Left forelimb (tissue), 1 donor: ENCODE measurements around the gene TANGO2.

ENCODE experiments used
- DNase-seq: peaks from one replicate; pipeline ENCODE4 v3.0.0-alpha.2; 2018; ENCODE audit warnings: low spot score

The TANGO2 gene

GRCh38 chr22:20020533-20021195, at the start of gene TANGO2:
TSS of gene TANGO2 (plus strand) at chr22:20021110. CDS start at chr22:20036799, 15,689 bp downstream.
- peak; percentile 94 for DNase-seq

DNA sequence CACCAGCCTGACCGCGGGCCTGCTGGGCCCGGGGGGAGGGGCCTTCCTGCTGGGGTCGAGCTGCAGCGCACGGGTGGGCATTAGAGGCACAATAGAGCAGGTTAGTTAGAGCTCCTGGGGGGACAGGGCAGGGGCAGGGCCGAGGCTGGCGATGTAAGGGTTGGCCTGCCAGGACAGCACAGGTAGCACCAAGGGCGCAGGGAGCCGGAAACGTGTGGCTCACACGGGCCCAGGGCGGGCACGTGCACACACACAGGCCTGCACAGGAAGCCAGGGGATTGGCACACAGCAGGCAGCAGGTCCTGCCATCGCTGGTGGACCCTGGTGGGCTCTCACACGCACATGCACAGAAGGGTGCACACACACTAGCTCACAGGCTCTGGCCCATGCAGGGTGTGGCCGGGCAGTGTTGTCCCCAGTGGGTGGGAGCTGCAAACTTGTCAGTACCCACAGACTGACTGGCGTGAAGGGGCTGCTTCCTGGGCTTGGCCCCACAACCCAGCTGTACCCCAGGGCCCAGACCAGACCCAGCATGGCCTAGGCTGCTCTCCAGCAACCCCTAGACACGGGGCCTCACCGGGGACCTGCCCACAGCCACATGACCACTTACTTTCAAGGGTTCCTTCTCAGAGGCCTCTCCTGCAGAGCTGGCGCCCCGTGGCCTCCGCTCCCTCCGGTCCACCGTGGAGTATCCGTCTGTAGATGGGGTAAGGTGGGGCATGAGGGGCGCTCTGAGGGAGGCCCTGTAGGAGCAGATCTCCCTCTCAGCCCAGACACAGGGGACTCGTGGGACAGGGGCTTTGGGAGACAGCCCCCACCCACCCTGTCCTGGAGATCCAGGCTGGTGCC, 49.4 kb upstream of the TANGO2 start:
- no peak for DNase-seq

GRCh38 chr22:19972251-19972650, 48.7 kb upstream of the TANGO2 start:
- no peak for DNase-seq

DNA sequence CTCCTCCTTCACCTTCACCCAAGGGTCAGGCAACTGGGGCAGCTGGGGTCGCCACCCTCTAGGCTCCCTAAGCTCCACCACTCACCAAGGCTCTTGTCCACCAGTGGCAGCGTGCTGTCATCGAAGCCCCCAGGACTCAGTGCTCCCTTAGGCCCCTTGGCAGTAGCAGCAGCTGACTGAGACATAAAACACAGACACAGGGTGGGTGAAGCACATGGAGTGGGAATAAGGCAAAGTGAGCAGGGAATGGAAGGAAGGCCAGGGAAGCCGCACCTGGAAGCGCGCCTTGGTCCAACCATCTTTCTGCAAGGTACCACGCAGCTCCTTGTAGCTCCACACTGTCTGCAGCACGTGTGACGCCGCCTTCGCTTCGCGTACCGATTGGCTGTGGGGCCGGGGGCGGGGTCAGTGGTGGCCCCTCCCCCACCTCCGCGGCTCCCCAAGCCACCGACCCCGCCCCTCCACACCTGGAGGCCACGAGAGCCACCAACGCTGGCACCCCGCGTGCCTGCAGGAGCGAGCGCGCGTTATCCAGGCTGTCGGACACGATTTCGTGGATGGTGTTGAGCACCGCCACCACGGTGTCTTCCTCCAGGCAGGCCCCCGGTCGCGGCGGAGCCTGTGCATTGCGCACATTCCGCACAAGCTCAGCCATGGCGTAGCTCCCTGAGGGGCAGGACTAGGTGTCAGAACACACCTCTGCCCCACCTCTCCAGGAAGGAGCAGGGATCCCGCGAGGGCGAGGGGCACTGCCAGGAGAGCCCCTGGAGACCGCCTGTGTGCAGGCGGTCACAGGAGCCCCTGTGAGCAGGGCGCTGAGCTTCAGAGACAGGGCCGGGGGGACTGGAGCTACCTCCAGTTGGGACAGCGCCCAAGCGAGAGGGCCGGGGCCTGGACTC, 48.0 kb upstream of the TANGO2 start:
- DNase-seq, result no peak

GRCh38 chr22:19973551-19974267, 47.2 kb upstream of the TANGO2 start:
- no peak for DNase-seq

DNA sequence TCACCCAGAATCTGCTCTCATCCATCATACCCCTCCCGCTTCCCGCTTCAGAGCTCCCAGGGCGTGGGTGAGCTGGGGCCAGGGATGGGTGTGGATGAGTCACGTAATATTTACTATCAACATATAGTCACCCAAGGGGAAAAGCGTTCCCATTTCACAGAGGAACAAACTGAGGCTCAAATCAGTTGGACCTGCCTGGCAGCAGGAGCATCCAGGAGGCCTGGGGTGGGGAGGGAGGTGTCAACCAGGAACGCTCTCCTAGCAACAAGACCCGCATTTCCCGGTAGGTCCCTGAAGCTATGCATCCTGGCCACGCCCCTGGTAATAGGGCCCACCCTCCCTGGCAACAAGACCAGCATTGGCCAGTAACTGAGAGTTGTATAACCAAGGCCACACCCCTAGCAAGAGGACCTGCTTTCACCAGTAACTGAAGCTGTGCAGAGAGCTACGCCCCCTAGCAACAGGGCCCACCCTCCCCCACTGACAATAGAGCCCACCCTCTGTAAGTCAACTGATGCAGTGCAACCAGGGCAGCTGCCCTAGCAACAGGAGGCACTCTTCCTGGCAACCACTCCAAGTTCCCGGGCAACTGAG, 46.5 kb upstream of the TANGO2 start:
- DNase-seq, result no peak

- DNase-seq, result no peak
These were observed 45.8 kb upstream of the TANGO2 start for GRCh38 chr22:19974935-19975706.

DNA sequence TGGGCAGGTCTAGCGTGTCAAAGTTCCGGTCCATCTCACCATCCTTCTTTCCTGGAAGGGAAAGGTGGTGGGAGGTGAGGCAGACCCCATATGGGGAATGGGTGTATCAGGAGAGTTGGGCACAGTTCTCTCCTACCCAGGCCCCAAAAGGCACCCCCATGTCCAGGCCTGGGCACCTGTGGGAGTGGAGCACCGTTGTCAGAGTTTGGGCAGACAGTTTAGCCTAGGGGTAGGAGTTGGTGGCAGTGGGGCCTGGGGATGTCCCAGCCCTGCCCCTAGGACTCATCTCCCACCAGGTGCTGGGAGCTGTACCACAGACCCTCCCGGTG, 45.2 kb upstream of the TANGO2 start:
- no peak for DNase-seq

GRCh38 chr22:19976671-19977070, 44.2 kb upstream of the TANGO2 start:
- no peak for DNase-seq

- DNase-seq, result no peak
These were observed 43.3 kb upstream of the TANGO2 start for GRCh38 chr22:19977296-19978243.

DNA sequence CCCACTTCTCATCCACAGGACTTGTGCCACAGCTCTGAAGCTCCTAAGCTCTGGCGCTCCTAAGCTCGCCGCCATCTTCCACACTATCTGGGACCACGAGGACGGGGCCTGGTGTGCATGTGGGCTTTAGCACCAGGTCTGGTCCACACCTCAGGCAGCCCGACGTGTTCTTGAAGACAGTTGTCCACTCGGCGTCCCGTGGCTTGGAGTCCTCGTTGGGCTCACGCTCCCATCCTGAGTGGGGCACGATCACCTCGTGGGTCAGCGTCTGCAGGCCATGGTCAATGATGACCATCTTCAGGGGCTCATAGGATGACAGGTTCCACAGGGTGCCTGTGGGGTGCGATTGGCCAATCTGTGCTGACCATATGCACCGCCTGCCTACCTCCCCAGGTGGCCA, 42.2 kb upstream of the TANGO2 start:
- DNase-seq, result no peak

DNA sequence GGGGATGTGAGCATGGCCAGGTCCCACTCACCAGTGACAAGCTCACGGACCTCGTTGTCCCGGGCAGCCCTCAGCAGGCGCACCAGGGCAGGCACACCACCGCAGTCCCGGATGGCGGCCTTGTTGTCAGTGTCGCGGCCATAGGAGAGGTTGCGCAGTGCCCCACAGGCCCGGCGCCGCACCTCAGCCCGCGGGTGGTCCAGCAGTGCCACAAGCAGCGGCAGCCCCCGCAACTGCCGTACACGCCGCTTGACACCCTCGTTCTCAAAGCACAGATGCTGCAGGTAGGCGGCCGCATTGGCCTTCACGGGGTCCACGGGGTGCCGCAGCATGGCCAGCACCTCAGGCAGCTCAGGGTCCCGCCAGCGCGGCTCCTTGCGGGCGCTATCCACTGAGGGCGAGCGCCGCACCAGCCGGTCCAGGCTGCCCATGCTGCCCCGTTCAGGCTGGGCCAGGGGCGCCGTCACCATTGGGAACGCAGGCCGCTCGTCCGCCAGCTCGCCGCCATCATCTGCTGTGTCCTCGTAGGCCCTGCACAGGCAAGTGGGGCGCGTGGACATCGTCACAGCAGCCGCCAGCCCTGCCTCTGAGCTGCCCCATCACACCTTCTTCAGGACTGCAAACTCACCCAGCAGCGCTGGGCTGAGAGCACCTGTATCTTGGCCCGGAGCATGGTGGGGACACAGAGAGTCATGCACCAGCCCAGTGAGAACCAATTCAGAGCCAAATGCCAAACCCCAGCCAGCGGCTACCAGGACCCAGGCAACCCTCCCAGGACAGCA, 41.0 kb upstream of the TANGO2 start:
- no peak for DNase-seq

DNA sequence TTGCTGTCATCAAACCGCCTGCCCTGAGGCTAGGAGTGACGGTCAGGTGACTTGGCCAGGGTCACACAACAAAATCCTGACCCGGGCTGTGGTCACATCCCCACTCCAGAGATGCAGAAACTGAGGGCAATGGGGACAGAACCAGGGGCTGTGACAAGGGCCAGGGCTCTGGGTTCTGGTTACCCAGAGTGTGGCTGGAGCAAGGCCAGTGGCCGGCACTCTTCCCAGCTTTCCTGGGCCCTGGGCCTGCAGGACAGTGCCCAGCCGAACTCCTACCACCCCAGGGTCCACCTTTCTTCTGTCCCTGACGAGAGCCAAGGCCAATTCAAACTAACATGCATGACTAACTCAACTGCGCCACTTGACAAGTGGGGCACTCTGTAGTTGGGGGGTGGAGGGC, 40.1 kb upstream of the TANGO2 start:
- DNase-seq, result no peak

GRCh38 chr22:19981171-19981960, 39.5 kb upstream of the TANGO2 start:
- DNase-seq, result no peak

DNA sequence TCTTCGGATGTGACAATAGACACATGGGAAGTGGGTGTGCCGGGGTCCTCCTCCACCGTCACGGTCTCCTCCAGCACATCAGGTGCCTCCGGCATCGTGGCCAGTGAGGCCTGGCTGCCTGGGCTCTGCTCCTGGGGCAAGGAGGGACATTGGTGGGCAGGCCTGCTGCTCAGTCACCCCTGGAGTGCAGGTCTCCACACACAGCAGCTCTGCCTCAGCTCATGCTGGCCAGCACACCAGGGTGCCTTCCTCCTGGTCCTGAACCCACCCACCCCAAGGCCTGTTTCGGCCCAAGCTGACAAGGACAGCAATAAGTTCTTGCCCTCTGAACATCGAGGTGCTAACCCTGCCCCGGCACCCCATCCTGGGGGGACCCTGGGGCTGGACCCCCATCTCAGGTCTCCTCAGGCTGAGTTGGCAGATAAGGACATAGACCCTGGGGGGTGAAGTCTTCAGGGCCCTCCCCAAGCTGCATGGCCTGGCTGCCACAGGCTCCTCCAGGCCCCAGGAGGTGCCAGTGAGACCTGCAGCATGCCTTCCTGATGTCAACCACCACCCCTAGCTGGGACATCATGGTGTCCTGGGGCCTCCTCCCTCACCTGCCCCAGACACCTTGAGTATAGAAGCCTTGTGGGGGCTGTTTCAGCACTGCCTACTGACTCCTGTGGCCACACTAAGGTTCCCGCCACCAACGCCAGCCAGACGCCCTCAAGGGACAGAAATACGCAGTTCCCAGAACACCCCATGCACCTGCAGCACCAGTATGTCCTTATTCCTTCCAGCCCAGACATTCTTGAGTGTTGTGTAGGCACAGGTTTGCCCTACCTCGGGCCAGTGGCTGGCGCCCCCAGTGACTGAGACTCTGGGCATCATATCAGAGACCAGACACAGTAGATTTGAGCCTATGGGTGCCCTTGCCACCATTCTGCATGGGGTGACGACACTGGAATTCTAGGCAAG, 38.7 kb upstream of the TANGO2 start:
- DNase-seq, result no peak

DNA sequence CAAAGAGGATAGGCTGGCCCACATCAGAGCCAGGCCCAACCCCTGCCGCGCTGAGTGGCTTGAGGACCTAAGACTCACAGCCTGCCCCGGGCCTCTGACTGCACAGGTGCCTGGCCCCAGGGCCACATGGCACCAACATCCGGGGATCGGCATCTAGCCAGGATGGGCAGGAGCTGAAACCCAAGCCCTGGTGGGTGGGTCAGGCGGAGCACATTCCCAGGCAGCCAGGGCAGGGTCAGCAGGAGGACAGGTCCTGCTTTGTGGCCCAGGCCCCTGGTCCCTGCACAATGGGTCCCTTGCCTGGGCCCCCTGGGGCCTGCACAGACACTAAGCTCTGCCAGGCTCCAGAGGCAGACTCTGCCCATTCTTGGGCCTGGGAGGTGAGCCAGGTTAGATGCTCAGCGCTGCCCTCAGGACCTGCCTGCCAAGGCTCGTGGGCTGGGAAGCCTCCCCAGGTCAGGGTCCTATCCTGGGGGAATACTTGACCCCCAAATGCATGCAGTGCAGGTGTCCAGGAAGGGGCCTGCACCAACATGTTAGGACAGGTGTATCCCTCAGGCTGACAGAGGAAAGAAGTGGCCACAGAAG, 37.8 kb upstream of the TANGO2 start:
- no peak for DNase-seq
